HEK293 (cell line): ENCODE measurements around the gene ARMH4.

Experiments
- CTCF ChIA-PET: fragments of 350-600 bp; formaldehyde crosslinking; extraction: SDS; loops from one replicate; lab custom pipeline; 2021; ENCODE audit warnings: antibody characterized with exemption; lab: Yijun Ruan, JAX
- POLR2A ChIA-PET: fragments of 300-600 bp; formaldehyde crosslinking; extraction: SDS; loops from one replicate; lab custom pipeline; 2020; ENCODE audit warnings: antibody characterized with exemption, inconsistent platforms; lab: Yijun Ruan, JAX
- H3K27ac ChIP-seq: fragments of 200-500 bp; sonication (Bioruptor generic); 2 replicates; pipeline ENCODE4 v1.5.1; 2014; ENCODE audit warnings: low read depth, low read length, control low read depth, inconsistent platforms; ENCODE audit errors: extremely low read depth
- H3K36me3 ChIP-seq, 2 experiments: fragments of 200-500 bp in 1 of 2; sonication (Bioruptor generic) in 1 of 2; 1 replicate in 1 of 2; 2 replicates in 1 of 2; pipeline ENCODE4 v1.5.1; 2014 to 2017; ENCODE audit warnings: inconsistent platforms in 2 of 2, low read length in 2 of 2; ENCODE audit not compliant: control insufficient read depth in 2 of 2, insufficient read depth in 1 of 2
- H3K4me1 ChIP-seq: fragments of 200-500 bp; sonication (Bioruptor generic); 2 replicates; pipeline ENCODE4 v1.5.1; 2014; ENCODE audit warnings: mild to moderate bottlenecking, low read length, inconsistent platforms; ENCODE audit not compliant: control insufficient read depth, insufficient read depth
- H3K4me3 ChIP-seq: 2 replicates; pipeline ENCODE4 v1.5.1; 2011; ENCODE audit warnings: low read depth, mild to moderate bottlenecking, control low read depth, low read length, moderate library complexity
- H3K9me3 ChIP-seq: fragments of 200-500 bp; sonication (Bioruptor generic); 2 replicates; pipeline ENCODE4 v1.5.1; 2014; ENCODE audit warnings: low read depth, low read length, inconsistent platforms; ENCODE audit not compliant: control insufficient read depth, insufficient read depth
- AEBP2 ChIP-seq: fragments of 450-650 bp; formaldehyde crosslinking; IDR thresholded peaks from 2 replicates; pipeline ENCODE4 v1.5.1; 2016; ENCODE audit warnings: missing biosample characterization, missing genetic modification characterization, borderline replicate concordance
- BCL11A ChIP-seq: fragments of 450-650 bp; formaldehyde crosslinking; IDR thresholded peaks from 2 replicates; pipeline ENCODE4 v1.5.1; 2016; ENCODE audit warnings: low read depth, missing biosample characterization, missing genetic modification characterization
- BCL11B ChIP-seq: fragments of 450-650 bp; formaldehyde crosslinking; IDR thresholded peaks from 2 replicates; pipeline ENCODE4 v1.5.1; 2016; ENCODE audit warnings: low read depth, missing biosample characterization, missing genetic modification characterization
- KLF1 ChIP-seq: fragments of 450-650 bp; formaldehyde crosslinking; IDR thresholded peaks from 2 replicates; pipeline ENCODE4 v1.5.1; 2016; ENCODE audit warnings: missing biosample characterization, missing genetic modification characterization
- REPIN1 ChIP-seq: fragments of 450-650 bp; formaldehyde crosslinking; IDR thresholded peaks from 2 replicates; pipeline ENCODE4 v1.5.1; 2017; ENCODE audit warnings: missing biosample characterization, missing genetic modification characterization, low read depth
- WT1 ChIP-seq: fragments of 450-650 bp; formaldehyde crosslinking; IDR thresholded peaks from 2 replicates; pipeline ENCODE4 v1.5.1; 2016; ENCODE audit warnings: missing biosample characterization, missing genetic modification characterization
- ZIC2 ChIP-seq: fragments of 450-650 bp; formaldehyde crosslinking; IDR thresholded peaks from 2 replicates; pipeline ENCODE4 v1.5.1; 2016; ENCODE audit warnings: missing biosample characterization, missing genetic modification characterization
- ZNF121 ChIP-seq: fragments of 450-650 bp; formaldehyde crosslinking; IDR thresholded peaks from 2 replicates; pipeline ENCODE4 v1.5.1; 2016; ENCODE audit warnings: missing biosample characterization, missing genetic modification characterization
- ZNF138 ChIP-seq: fragments of 450-650 bp; formaldehyde crosslinking; IDR thresholded peaks from 2 replicates; pipeline ENCODE4 v1.5.1; 2016; ENCODE audit warnings: missing biosample characterization, missing genetic modification characterization, borderline replicate concordance
- ZNF184 ChIP-seq: fragments of 450-650 bp; IDR thresholded peaks from 2 replicates; pipeline ENCODE4 v1.5.1; 2018; ENCODE audit warnings: missing biosample characterization, mild to moderate bottlenecking, missing genetic modification characterization
- ZNF19 ChIP-seq: fragments of 450-650 bp; formaldehyde crosslinking; IDR thresholded peaks from 2 replicates; pipeline ENCODE4; 2016; ENCODE audit warnings: missing biosample characterization, missing genetic modification characterization, low read depth
- ZNF23 ChIP-seq: fragments of 450-650 bp; formaldehyde crosslinking; IDR thresholded peaks from 2 replicates; pipeline ENCODE4 v1.5.1; 2016; ENCODE audit warnings: missing biosample characterization, missing genetic modification characterization, borderline replicate concordance
- ZNF266 ChIP-seq: fragments of 450-650 bp; formaldehyde crosslinking; IDR thresholded peaks from 2 replicates; pipeline ENCODE4 v1.5.1; 2016; ENCODE audit warnings: missing biosample characterization, missing genetic modification characterization, low read depth
- ZNF311 ChIP-seq: fragments of 450-650 bp; formaldehyde crosslinking; IDR thresholded peaks from 2 replicates; pipeline ENCODE4 v1.5.1; 2017; ENCODE audit warnings: missing biosample characterization, missing genetic modification characterization, borderline replicate concordance
- ZNF37A ChIP-seq: fragments of 450-650 bp; IDR thresholded peaks from 2 replicates; pipeline ENCODE4 v1.5.1; 2018; ENCODE audit warnings: missing biosample characterization, missing genetic modification characterization
- ZNF398 ChIP-seq: fragments of 450-650 bp; formaldehyde crosslinking; IDR thresholded peaks from 2 replicates; pipeline ENCODE4 v1.5.1; 2017; ENCODE audit warnings: missing biosample characterization, missing genetic modification characterization
- ZNF416 ChIP-seq: fragments of 450-650 bp; formaldehyde crosslinking; IDR thresholded peaks from 2 replicates; pipeline ENCODE4 v1.5.1; 2016; ENCODE audit warnings: missing biosample characterization, missing genetic modification characterization
- ZNF423 ChIP-seq: fragments of 450-650 bp; formaldehyde crosslinking; IDR thresholded peaks from 2 replicates; pipeline ENCODE4 v1.5.1; 2016; ENCODE audit warnings: missing biosample characterization, missing genetic modification characterization
- ZNF433 ChIP-seq: fragments of 450-650 bp; formaldehyde crosslinking; IDR thresholded peaks from 2 replicates; pipeline ENCODE4 v1.5.1; 2016; ENCODE audit warnings: missing biosample characterization, missing genetic modification characterization, low read depth
- ZNF521 ChIP-seq: fragments of 450-650 bp; formaldehyde crosslinking; IDR thresholded peaks from 2 replicates; pipeline ENCODE4 v1.5.1; 2017; ENCODE audit warnings: missing biosample characterization, mild to moderate bottlenecking, missing genetic modification characterization
- ZNF530 ChIP-seq: fragments of 450-650 bp; formaldehyde crosslinking; IDR thresholded peaks from 2 replicates; pipeline ENCODE4 v1.5.1; 2016; ENCODE audit warnings: low read depth, missing biosample characterization, missing genetic modification characterization
- ZNF549 ChIP-seq: fragments of 450-650 bp; IDR thresholded peaks from 2 replicates; pipeline ENCODE4 v1.5.1; 2018; ENCODE audit warnings: missing biosample characterization, missing genetic modification characterization, mild to moderate bottlenecking, inconsistent platforms, moderate library complexity
- ZNF571 ChIP-seq: fragments of 450-650 bp; formaldehyde crosslinking; IDR thresholded peaks from 2 replicates; pipeline ENCODE4 v1.5.0; 2017; ENCODE audit warnings: missing biosample characterization, missing genetic modification characterization
- ZNF585B ChIP-seq: fragments of 450-650 bp; formaldehyde crosslinking; IDR thresholded peaks from 2 replicates; pipeline ENCODE4 v1.5.1; 2016; ENCODE audit warnings: missing biosample characterization, missing genetic modification characterization
- ZNF596 ChIP-seq: fragments of 450-650 bp; IDR thresholded peaks from 2 replicates; pipeline ENCODE4 v1.5.0; 2018; ENCODE audit warnings: missing biosample characterization, mild to moderate bottlenecking, missing genetic modification characterization, moderate library complexity
- ZNF658 ChIP-seq: fragments of 450-650 bp; formaldehyde crosslinking; IDR thresholded peaks from 2 replicates; pipeline ENCODE4; 2016; ENCODE audit warnings: missing biosample characterization, missing genetic modification characterization
- ZNF670 ChIP-seq: fragments of 450-650 bp; formaldehyde crosslinking; IDR thresholded peaks from 2 replicates; pipeline ENCODE4 v1.5.1; 2016; ENCODE audit warnings: missing biosample characterization, missing genetic modification characterization, low read depth
- ZNF76 ChIP-seq: fragments of 450-650 bp; formaldehyde crosslinking; IDR thresholded peaks from 2 replicates; pipeline ENCODE4; 2016; ENCODE audit warnings: low read depth, missing biosample characterization, missing genetic modification characterization, borderline replicate concordance
- ZNF777 ChIP-seq: fragments of 450-650 bp; formaldehyde crosslinking; IDR thresholded peaks from 2 replicates; pipeline ENCODE4 v1.5.1; 2017; ENCODE audit warnings: missing biosample characterization, missing genetic modification characterization, borderline replicate concordance
- ZSCAN16 ChIP-seq: fragments of 450-650 bp; formaldehyde crosslinking; IDR thresholded peaks from 2 replicates; pipeline ENCODE4 v1.5.1; 2016; ENCODE audit warnings: missing biosample characterization, missing genetic modification characterization
- ZSCAN23 ChIP-seq: fragments of 450-650 bp; formaldehyde crosslinking; IDR thresholded peaks from 2 replicates; pipeline ENCODE4 v1.5.1; 2016; ENCODE audit warnings: missing biosample characterization, missing genetic modification characterization

Gene ARMH4

GRCh38 chr14:58143106-58143505, 8.9 kb downstream of the ARMH4 start:
- Histone ChIP-seq H3K27ac (no peak overlapping the region), H3K4me1 (no peaks in the 10 kb centered on the region), H3K36me3 (no peaks in the 10 kb centered on the region), H3K9me3 (no peaks in the 10 kb centered on the region), H3K4me3 (no peak overlapping the region)
- TF ChIP-seq ZNF585B: no peak
- TF ChIP-seq KLF1: no peak
- TF ChIP-seq ZNF658: no peak
- no peak for TF ChIP-seq ZNF311 (tag by site-specific recombination)
- TF ChIP-seq ZNF521 (tag by site-specific recombination): no peak
- no peak for TF ChIP-seq ZNF571 (tag by site-specific recombination)
- TF ChIP-seq ZNF549 (tag by site-specific recombination): no peak
- no peak for TF ChIP-seq ZNF530 (tag by site-specific recombination)
- TF ChIP-seq ZNF138 (tag by site-specific recombination): no peak
- no peak for TF ChIP-seq REPIN1
- POLR2A ChIA-PET: no interaction called here
- CTCF ChIA-PET: interaction anchor here (0.6 to 1.1 kb wide), 4 partner anchors 9 to 72 kb away, joined by 3 to 4 read pairs (median 4); no protein-coding TSS in a partner anchor

- POLR2A ChIA-PET: no interaction called here
- H3K27ac ChIP-seq: no peak overlapping the region
- CTCF ChIA-PET: no interaction called here
- no peaks in the 10 kb centered on the region for H3K4me1 ChIP-seq
- no peaks in the 10 kb centered on the region for H3K9me3 ChIP-seq
- H3K36me3 ChIP-seq: no peaks in the 10 kb centered on the region
- H3K4me3 ChIP-seq: no peak overlapping the region
- TF ChIP-seq ZNF266: no peak
- no peak for TF ChIP-seq ZNF398
- TF ChIP-seq ZNF670 (tag by site-specific recombination): no peak
- TF ChIP-seq ZNF416 (tag by site-specific recombination): no peak
- no peak for TF ChIP-seq ZNF184 (tag by site-specific recombination)
- TF ChIP-seq BCL11A (tag by site-specific recombination): no peak
- no peak for TF ChIP-seq BCL11B
- no peak for TF ChIP-seq ZNF596 (tag by site-specific recombination)
- TF ChIP-seq ZSCAN23: no peak
Observed at GRCh38 chr14:58141893-58142292, 10.1 kb downstream of the ARMH4 start.

- H3K36me3 ChIP-seq: no peaks in the 10 kb centered on the region
- ChIA-PET CTCF (interaction anchor here (0.6 to 0.7 kb wide), 3 partner anchors 9 to 362 kb away, joined by 3 to 4 read pairs (median 3); no protein-coding TSS in a partner anchor), POLR2A (no interaction called here)
- no peaks in the 10 kb centered on the region for H3K4me1 ChIP-seq
- H3K27ac ChIP-seq: no peak overlapping the region
- H3K4me3 ChIP-seq: no peak overlapping the region
- TF ChIP-seq ZNF121 (tag by site-specific recombination) (no peak), ZNF19 (tag by site-specific recombination) (no peak), ZNF777 (no peak), ZNF23 (tag by site-specific recombination) (no peak), ZIC2 (tag by site-specific recombination) (no peak), ZNF76 (tag by site-specific recombination) (no peak), WT1 (tag by site-specific recombination) (no peak), ZSCAN16 (tag by site-specific recombination) (no peak), AEBP2 (tag by site-specific recombination) (no peak), ZNF416 (tag by site-specific recombination) (no peak), ZNF433 (tag by site-specific recombination) (no peak), ZNF423 (tag by site-specific recombination) (no peak), ZNF37A (tag by site-specific recombination) (no peak)
- no peaks in the 10 kb centered on the region for H3K9me3 ChIP-seq
Observed at GRCh38 chr14:58138714-58139482, 13.1 kb downstream of the ARMH4 start.
